ENCODE measurements around the gene RPS6KA2.

Gene RPS6KA2

DNA sequence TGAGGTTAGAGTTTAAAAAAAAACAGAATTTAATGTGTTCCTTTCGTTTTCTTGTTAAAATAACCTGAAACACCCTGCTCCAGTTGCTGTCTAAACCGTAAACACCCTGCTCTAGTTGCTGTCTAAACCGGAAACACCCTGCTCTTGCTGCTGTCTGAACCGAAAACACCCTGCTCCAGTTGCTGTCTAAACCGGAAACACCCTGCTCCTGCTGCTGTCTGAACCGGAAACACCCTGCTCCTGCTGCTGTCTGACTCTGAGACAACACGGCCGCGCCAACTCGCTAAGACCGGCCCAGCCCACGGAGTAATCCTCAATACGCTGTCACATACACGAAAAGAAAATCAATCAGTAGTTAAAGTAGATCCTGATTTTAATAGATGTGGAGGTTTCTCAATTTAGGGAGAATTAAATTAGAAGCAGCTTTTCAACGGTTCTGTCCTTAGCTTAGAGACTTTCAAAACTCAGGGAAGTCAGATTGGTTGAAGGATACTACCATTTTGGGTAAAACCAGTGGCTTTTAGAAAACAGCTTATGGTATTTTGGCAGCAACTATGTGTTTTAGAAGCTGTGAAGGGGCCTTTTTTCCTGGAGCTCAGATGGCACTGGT is 138.9 kb downstream of the RPS6KA2 start:
- H3K27ac Mint-ChIP-seq: peak overlapping the region; percentile 96 to 98
- H3K27me3 Mint-ChIP-seq: no peaks in the 10 kb centered on the region

DNA sequence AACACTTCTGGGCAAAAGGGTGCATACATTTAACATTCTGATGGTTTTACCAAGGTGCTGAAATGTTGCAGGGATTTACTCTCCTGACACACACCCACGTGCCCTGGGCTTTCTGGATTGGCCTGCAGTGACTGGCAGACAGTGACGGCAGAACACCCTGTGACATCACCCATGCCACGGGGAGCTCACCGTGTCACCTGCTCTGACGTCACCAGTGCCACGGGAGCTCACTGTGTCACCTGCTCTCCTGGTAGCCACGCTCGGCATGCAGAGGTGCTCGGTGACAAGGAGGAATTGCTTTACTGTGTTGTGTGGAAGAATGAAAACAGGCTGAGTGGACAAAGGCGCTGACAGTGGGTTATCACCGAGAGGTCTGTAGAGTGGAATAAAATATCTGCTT is 139.9 kb downstream of the RPS6KA2 start:
- peaks cover 5 to 15% of the 10 kb centered on the region in 2 donors for H3K9me3 Mint-ChIP-seq
- no peaks in the 10 kb centered on the region for H3K27me3 Mint-ChIP-seq
- DNase-seq: no peak
- ATAC-seq: no peak
- H3K27ac Mint-ChIP-seq: no peak overlapping the region
- peak overlapping the region; percentile 7 to 33 for H3K4me3 Mint-ChIP-seq
- peaks cover 19% of the 10 kb centered on the region for H3K4me1 Mint-ChIP-seq

More for the DNA sequence above, 138.9 kb downstream of the RPS6KA2 start:
- ATAC-seq (peak; percentile 96), DNase-seq (peak; percentile 55 to 78)
- Mint-ChIP-seq H3K9me3 (peaks cover 5 to 15% of the 10 kb centered on the region in 2 donors), H3K4me1 (peaks cover 19% of the 10 kb centered on the region), H3K4me3 (peak overlapping the region; percentile 84)

DNA sequence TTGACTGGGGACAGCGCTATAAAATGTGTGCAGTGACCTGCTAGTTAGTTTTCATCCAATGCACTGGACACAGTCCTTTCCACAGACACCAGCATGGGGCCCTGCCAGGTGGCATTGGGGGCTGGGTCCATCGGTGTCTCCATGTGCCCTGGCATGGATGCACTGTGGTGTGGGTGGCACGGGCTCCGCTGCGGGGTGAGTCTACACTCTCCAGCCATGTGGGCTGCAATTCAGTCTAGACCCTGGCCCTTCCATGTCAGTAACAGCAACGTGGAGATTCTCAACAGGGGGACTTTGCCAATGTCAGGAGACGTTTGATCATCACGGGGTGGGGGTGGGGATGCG is 140.5 kb downstream of the RPS6KA2 start:
- H3K4me1 Mint-ChIP-seq: peaks cover 19% of the 10 kb centered on the region
- H3K27ac Mint-ChIP-seq: no peak overlapping the region
- peaks cover 5 to 15% of the 10 kb centered on the region in 2 donors for H3K9me3 Mint-ChIP-seq
- H3K27me3 Mint-ChIP-seq: no peaks in the 10 kb centered on the region
- no peak overlapping the region for H3K4me3 Mint-ChIP-seq
- DNase-seq (no peak), ATAC-seq (no peak)

DNA sequence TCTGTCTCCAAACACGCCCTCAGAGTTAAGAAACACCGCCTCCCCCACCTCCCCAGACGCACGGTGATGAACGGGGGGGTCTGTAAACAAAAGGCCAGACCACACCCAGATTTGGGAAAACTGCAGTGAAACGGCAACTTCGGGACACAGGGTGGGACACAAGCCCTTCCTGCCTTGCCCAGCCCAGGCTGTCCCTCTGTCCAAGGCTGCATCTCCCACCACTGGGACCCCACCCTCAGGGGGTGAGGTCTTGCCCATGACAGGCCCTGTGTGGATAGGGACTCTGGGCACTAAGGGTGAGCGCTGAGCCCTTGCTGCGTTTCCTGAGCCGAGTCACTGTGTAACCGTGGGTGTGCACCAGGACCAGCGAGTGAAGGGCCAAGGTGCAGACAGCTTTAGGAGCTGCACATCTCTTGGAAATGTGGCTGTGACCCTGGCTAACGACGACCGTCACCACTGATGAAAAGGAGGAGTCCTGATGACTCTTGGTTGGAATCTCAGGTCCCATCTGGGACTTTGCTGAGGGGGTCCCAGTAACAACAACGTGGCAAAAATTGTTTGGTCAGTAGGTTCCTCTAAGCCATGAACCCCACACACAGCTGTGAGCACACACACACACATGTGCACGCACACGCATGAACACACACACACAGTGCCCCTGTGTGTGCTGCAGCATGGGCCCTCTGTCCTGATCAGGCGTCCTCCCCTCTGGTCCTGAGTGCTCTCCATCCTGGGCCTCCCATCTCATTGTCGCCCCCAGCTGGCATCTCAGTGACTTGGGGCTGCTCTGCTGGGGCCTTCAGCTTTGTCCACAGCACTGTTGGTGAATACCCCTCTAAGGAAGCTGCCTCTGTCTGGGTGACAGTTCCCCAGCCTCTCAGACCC is 141.2 kb downstream of the RPS6KA2 start:
- Mint-ChIP-seq H3K4me3 (no peak overlapping the region), H3K9me3 (peaks cover 5 to 15% of the 10 kb centered on the region in 2 donors), H3K4me1 (peaks cover 19% of the 10 kb centered on the region), H3K27me3 (no peaks in the 10 kb centered on the region), H3K27ac (no peak overlapping the region)
- ATAC-seq (no peak), DNase-seq (no peak)

DNA sequence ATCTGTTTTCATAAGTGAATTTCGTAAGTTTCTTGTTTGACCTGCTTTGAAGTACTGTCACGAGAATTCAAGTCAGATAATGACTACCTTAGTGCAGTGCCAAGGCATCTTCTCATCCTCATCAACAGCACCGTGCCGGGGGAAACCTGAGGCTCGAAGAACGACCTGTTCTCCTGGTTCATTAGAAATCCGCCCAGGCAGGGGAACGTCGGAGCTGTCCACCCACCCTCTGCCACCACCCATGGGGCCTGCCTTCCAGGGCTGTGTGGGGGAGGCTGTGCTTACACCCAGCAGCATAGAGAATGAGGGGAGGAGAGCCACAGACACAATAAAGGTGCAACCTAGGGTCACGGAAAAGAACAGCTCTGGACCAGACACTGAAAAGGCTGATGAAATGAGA is 142.2 kb downstream of the RPS6KA2 start:
- H3K4me3 Mint-ChIP-seq: no peak overlapping the region
- H3K27ac Mint-ChIP-seq: no peak overlapping the region
- no peaks in the 10 kb centered on the region for H3K27me3 Mint-ChIP-seq
- peaks cover 19% of the 10 kb centered on the region for H3K4me1 Mint-ChIP-seq
- ATAC-seq (no peak), DNase-seq (no peak)
- H3K9me3 Mint-ChIP-seq: peaks cover 5 to 15% of the 10 kb centered on the region in 2 donors

DNA sequence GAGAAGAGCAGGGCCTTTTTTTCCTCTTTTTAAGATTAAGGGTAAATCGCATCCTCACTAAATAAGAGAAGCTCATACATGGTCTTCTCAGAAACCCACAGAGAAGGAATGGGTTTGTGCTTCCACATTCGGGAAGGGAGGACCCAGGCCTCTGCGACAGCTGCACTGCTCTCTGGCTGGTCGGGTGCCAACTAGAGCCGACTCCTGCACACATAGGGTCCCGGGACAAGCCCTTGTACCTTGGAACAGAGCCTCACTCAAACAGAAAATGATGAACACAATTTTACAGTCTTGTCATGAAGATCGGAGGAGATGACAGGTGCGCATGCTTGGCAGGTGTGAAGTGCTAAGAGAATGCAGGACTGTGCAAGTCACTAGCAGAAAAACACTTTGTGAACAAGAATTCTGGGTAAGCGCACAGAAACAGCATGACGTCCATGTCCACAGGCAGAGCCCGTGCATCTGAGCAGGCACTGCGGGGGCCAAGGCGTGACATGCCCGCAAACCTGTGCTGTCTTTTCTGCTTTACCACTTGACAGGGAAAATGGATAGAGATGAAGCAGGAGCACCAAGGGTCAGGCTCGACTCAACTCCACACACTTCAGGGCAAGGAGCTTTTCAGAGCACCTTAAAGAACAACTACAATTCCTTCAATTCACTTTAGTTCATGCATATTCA is 143.3 kb downstream of the RPS6KA2 start:
- H3K27ac Mint-ChIP-seq: peak overlapping the region in 1 of 2 donors; percentile 89

DNA sequence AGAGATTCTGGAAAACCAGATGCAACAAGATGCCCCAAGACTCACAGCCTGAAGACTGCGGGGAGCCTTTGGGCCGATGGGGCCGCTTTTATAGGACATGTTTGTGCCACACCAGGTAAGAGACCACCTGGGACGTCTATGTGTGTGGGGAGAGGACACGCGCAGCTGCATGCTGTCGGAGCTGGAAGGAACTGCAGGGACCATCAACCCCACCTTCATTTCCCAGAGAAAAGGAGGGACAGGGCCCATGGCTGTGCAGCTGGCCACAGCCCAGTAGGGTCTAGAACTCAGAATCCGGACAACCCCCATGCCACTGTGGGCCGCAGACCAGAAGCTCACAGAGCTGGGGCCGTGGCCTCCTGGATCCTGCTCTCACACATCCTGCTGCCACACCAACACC is 144.0 kb downstream of the RPS6KA2 start:
- H3K4me3 Mint-ChIP-seq: no peak overlapping the region

More for the DNA sequence above, 143.3 kb downstream of the RPS6KA2 start:
- peaks cover 18% of the 10 kb centered on the region for H3K4me1 Mint-ChIP-seq
- H3K4me3 Mint-ChIP-seq: no peak overlapping the region
- no peak for ATAC-seq
- H3K27me3 Mint-ChIP-seq: no peaks in the 10 kb centered on the region
- H3K9me3 Mint-ChIP-seq: peaks cover 5 to 15% of the 10 kb centered on the region in 2 donors
- no peak for DNase-seq

DNA sequence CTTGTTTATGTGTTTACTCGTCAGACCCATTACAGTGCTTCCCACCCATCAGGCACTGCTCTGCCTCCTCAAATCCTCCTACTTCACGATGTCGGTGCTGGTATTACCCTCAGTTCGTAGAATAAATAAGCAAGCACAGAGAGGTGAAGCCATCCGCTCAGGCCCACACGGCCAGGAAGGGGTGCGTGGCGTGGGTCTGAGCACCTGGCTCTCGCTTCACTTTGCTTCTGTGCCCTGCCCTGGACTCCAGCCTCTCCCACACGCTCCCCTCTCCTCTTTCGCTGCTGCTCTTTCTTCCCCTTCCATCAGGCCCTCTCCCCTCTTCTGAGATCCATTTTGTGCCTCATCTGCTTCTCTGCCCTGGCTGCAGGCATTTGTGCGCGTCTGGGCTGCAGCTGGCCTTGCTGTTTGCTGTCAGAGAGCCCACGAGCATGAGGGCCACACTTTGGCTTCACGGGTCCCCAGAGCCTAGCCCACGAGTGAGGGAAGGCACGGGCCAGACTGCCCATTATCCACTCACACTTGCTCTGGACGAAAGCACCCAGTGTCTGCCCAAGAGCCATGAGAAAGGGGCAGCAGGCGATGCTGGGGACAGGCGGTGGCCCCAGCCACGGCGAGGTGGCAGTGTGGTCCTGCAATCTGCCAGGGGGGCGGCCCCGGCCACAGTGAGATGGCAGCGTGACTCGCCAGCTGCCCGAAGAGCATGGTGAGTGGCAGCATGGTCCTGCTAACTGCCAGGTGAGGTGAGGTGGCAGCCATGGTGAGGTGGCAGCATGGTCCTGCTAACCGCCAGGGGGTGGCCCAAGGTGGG is 148.1 kb downstream of the RPS6KA2 start:
- no peak overlapping the region for H3K27ac Mint-ChIP-seq
- DNase-seq (no peak), ATAC-seq (no peak)
- H3K4me1 Mint-ChIP-seq: peaks cover 11% of the 10 kb centered on the region
- no peak overlapping the region for H3K4me3 Mint-ChIP-seq
- peaks cover 9% of the 10 kb centered on the region for H3K27me3 Mint-ChIP-seq
- H3K9me3 Mint-ChIP-seq: no peaks in the 10 kb centered on the region

More for the DNA sequence above, 144.0 kb downstream of the RPS6KA2 start:
- H3K27me3 Mint-ChIP-seq: no peaks in the 10 kb centered on the region
- no peak overlapping the region for H3K27ac Mint-ChIP-seq
- DNase-seq: no peak
- H3K4me1 Mint-ChIP-seq: peaks cover 11% of the 10 kb centered on the region
- peaks cover 3 to 11% of the 10 kb centered on the region in 2 donors for H3K9me3 Mint-ChIP-seq
- no peak for ATAC-seq

DNA sequence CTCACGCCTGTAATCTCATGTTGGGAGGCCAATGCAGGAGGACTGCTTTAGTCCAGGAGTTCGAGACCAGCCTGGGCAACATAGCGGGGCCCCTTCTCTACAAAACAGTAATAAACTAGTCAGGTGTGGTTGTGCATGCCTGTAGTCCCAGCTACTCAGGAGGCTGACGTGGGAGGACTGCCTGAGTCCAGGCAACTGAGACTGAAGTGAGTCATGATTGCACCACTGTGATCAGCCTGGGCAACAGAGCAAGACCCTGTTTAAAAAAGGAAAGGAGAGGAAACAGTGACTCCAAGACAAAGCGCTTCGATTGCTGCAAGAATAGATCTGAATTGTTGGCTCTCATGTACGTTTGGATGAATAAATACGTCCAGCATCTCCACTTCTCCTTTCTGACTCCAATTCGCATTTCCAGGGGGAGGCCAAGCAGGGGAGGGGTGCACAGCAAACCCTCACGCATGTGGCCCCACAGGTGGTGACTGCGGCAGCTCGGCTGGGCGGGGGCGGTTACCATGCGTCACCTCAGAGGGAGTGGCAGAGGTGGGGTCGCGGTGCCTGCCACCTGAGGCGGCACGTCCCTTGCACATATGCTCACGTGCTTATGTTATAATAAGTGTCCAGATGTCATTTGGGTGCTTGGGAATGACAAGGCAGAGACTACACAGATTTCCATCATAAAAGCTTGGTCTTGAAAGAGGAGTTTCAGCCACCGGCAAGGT is 149.2 kb downstream of the RPS6KA2 start:
- peaks cover 9% of the 10 kb centered on the region for H3K27me3 Mint-ChIP-seq
- H3K4me3 Mint-ChIP-seq: no peak overlapping the region
- H3K9me3 Mint-ChIP-seq: no peaks in the 10 kb centered on the region
- peaks cover 11% of the 10 kb centered on the region for H3K4me1 Mint-ChIP-seq
- no peak for ATAC-seq
- H3K27ac Mint-ChIP-seq: no peak overlapping the region
- no peak for DNase-seq

DNA sequence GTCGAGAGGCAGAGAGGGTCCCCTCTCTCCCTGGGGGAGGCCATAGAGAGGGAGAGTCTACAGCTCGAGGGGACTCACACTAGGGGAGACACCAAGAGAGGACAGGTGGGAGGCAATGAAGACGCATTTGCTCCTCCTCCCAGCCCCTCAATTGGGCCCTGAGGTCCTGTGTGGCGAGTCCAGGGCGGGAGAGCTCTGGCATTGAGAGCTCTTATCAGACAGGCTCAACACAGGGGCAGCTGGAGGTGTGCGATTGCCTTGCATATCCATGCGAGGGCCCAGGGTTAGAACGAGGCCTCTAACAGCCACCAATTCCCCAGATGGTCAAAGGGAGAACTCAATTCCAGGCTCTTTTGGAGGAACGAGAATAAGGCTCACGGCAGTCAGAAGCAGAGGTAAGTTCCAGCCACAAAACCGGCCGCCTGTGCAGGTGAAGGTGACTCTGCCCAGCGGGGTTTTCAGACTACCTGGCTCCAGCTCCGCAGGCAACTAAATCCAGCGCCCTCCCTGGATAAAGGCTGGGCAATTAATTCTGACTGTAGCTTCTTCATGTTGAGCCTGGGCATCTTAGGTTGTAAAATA is 150.3 kb downstream of the RPS6KA2 start:
- Mint-ChIP-seq H3K27ac (no peak overlapping the region), H3K4me1 (peaks cover 11% of the 10 kb centered on the region), H3K27me3 (peaks cover 9% of the 10 kb centered on the region), H3K9me3 (no peaks in the 10 kb centered on the region), H3K4me3 (no peak overlapping the region)
- no peak for DNase-seq
- ATAC-seq: no peak

DNA sequence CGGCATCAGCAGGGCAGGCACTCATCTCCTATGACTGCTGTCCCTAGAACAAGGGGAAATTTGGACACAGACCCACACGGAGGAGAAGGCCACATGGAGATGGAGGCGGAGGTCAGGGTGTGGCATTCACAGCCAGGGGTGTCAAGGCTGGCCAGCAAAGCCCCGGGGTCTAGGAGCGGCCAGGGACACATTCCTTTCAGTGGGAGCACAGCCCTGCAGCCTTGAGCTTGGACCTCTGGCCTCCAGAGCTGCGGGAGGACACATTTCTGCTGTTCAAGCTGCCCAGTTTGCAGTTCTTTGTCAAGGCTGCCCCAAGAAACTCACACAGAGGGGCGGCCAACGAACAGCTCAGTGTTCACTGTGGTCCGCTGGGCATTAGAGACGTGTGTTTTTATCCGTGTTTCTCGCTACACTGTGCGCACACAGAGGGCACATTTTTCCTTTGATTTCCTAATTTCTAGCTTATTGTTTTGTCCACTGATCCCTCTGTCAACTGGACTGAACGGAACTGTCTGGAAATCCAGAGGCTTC is 150.9 kb downstream of the RPS6KA2 start:
- Mint-ChIP-seq H3K27ac (peak overlapping the region in 1 of 2 donors; percentile 30), H3K9me3 (no peaks in the 10 kb centered on the region), H3K27me3 (peaks cover 9% of the 10 kb centered on the region), H3K4me1 (peaks cover 11% of the 10 kb centered on the region), H3K4me3 (no peak overlapping the region)
- no peak for ATAC-seq
- DNase-seq: no peak

DNA sequence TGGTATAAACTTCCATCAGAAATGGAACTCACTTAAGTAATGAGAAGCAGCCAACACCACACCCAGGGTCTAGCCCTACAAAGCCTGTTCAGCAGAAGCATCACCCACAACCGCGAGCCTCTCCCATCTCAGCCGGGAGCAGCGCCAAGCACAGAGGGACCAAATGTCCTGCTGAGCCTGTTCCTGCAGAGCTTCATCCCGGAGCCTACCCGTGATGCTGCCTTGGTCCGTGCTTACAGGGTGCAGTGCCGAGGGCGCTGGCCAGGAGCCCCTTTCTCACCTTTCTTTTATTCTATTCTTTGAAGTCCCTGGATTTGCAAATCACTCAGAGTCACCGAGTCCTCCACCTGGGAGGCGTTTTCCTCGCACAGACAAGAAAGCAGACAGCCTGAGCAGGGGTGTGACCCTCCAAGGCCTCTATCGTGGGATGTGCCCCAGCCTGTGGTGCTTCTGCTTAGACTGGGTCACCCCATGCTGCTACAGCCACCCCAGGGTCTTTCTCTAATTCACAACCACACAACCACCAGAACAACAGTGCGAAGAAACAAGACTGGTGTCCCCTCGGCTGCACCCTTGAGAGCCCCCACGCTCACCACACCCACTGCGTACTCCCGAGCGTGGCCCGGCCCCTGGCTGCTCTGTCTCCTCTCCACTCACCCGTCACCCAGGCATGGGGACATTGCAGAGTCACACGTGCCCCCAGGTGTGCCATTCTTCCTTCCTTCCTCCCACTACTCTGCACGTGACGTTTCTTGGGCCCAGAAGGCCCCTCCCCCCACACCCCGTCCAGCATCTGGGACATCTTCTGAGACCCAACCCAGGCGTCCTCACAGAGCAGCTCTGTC is 152.1 kb downstream of the RPS6KA2 start:
- Mint-ChIP-seq H3K9me3 (no peaks in the 10 kb centered on the region), H3K27ac (peak overlapping the region in 1 of 2 donors; percentile 29), H3K4me3 (no peak overlapping the region), H3K27me3 (peaks cover 9% of the 10 kb centered on the region), H3K4me1 (peaks cover 11% of the 10 kb centered on the region)
- ATAC-seq: peak; percentile 27
- DNase-seq: no peak

DNA sequence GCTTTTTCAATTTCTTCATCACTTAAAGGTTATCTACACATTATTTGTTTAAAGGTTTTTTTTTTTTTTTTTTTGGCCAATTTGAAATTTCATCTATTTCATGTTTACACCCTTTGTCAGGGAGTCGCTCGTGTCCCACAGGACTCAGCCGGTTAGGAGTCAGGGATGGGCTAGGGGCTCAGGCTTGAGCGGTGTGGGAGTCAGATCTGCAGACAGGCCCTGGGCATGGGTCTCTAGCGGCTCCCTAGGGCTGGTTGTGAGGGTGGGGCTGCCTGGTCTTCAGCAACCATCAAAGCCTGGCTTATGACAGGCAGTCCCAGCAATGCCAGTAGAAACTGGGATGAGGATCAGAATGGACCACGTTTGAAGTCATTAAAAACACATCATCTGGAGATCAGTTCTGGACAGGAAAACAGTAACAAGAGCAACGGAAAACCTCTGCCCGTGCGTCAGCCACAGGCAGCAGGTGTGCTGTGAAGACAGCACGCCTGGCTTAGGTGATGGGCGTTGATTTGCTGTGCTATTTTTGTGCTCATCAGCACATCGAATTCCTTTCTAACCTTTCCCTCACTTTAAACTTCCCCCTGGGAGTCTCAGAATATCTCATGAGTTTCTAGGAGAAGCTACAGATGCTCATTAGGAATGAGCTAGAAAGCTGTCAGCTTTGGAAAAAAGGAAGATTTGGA is 153.0 kb downstream of the RPS6KA2 start:
- no peak overlapping the region for H3K27ac Mint-ChIP-seq
- H3K4me1 Mint-ChIP-seq: peaks cover 11% of the 10 kb centered on the region
- ATAC-seq: no peak
- no peaks in the 10 kb centered on the region for H3K9me3 Mint-ChIP-seq
- no peak for DNase-seq
- H3K27me3 Mint-ChIP-seq: peaks cover 9% of the 10 kb centered on the region
- H3K4me3 Mint-ChIP-seq: no peak overlapping the region

Data from stimulated activated naive CD8-positive, alpha-beta T cell treated with anti-CD3 and anti-CD28 coated beads, Interleukin-15, amount 100 ng/mL, for 72 hours (primary cell).